Measurements from ENCODE around the gene RAB4A.

Gene RAB4A

DNA sequence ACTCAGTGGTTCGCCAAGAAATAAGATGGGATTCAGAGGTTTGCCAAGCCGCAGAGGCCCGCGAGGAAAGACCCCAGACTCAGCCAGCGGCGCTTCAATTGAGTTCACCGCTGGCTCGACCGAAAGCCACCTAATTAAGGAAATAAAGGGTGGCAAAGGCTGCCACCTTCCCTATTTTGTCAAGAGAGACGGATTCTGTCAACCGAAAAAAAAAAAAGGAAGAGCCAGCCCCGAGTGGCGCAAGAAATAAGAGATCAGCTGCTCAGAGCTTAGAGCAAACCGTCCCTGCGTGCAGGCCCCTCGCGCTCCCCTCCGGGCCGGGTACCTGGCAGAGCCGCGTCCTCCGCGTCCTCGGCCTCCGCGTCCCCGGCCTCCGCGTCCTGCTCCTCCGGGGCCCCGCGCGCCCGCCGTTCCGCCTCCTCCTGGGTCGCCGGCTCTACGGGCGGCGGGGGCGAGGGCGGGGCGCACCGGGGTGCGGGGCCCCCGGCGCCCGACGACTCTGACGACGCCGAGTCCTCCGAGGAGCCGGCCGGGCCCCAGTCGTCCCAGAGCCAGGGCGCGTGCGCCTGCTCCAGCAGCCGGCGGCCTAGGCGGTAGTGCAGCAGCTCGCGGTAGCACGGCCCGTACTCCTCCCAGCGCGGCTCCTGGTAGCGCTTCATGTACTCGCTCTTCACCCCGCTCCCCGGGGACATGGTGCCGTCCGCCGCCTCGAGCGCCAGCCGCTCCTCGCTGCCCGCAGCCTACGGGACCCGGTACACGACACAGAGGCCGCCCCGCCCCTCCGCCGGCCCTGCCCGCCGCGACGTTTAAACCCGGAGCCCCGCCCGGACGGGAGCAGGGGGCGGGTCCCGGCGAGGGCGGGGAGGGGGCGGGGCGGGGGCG, 71.1 kb downstream of the RAB4A start:
- DNase-seq, result peak; percentile 96

- peak; percentile 78 for DNase-seq
Measured at GRCh38 chr1:229342656-229343569, 72.0 kb downstream of the RAB4A start, which contains the start of gene CCSAP. Gene CCSAP, minus strand, starts transcription at chr1:229343047. Its CDS starts 582 bp downstream, at chr1:229342465.

- DNase-seq, result peak; percentile 45
Measured at GRCh38 chr1:229344139-229344538, 73.2 kb downstream of the RAB4A start.

DNA sequence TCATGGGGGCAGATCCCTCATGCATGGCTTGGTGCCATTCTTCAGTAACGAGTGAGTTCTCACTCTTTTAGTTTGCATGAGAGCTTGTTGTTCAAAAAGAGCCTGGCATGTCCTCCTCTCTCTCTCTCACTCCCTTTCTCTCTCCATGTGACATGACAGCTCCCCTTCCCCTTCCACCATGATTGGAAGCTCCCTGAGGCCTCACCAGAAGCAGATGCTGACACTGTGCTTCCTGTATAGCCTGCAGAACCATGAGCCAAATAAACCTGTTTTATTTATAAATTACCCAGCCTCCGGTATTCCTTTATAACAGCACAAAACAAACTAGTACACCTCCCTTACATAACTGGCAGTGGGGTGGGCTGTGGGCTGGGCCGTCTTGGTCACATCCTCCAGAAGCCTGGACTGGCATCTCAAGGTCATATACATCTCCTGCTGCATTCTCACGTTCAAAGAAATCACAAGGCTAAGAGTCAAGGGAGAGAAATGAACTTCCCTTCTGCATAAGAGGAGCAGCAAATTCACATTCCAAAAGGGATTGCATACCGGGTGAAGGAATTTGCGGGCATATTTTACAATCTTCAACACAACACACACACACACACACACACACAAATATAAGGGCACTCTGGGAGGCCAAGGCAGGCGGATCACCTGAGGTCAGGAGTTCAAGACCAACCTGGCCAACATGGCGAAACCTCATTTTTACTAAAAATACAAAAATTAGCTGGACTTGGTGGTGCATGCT, 74.2 kb downstream of the RAB4A start:
- DNase-seq, result no peak

DNA sequence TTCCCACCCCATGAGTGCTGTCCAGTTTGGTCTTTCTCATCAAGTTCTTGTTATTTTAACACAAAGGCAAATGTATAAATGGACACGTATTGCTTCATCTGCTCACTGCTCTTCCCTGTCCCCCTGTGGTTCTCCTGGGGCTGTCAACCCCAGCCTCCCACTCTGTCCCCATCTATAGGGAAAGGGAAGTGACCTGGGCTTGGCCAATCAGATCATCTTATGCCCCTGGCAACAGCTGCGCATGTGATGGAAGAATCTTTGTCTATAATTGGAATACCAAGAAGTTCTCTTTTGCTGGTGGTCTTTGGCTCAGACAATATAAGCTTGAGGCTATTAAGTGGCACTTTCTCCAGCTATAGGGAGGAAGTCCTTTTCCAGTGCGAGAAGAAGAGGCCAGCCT, 76.6 kb downstream of the RAB4A start:
- no peak for DNase-seq

DNA sequence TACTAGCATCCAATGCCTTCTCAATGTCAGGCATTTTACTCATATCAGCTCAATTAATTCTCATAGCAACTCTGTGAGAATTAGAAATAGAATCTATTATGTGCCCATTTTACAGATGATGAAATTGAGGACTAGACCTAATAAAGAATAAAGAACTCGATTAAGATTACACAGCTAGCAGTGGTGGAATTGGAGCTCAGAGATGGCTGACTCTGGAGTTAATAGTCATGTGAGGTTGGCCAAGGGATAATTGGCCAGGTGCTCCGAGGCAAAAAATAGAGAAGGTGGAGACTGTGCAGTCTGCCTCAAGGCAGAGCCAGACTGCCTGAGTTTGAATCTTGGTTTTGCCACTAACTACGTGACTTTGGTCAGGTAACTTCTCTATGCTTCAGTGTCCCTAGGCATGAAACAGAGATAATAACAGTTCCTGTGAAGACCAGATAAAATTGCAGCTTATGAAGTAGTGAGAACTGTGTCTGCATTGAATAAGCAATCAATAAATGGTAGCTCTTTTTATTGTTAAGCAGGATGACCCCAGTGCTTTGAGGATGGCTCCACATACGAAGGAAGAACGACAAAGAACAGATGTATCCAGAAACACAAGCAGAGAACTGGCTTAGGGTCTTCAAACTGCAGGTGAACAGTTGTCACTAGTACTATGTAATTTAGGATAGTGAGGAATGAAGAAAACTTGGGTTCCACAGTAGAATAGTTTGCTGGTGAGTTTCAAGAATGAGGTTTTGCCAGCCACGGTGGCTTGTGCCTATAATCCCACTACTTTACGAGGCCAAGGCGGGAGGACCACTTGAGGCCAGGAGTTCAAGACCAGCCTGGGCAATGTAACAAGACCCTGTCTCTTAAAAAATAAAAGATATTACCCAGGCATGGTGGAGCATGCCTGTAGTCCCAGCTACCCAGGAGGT, 78.8 kb downstream of the RAB4A start:
- DNase-seq, result no peak

DNA sequence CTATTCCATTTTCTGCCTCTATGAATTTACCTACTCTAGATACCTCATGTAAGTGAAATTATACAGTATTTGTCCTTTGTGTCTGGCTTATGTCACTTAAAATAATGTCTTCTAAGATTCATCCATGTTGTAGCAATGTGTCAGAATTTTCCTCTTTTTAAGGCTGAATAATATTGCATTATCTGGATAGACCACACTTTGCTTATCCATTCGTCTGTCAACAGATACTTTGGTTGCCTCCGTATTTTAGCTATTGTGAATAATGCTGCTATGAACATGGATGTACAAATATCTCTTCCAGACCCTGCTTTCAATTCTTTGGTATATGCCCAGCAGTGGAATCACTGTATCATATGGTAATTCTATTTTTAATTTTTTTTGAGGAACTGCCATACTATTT, 82.1 kb downstream of the RAB4A start:
- no peak for DNase-seq

DNA sequence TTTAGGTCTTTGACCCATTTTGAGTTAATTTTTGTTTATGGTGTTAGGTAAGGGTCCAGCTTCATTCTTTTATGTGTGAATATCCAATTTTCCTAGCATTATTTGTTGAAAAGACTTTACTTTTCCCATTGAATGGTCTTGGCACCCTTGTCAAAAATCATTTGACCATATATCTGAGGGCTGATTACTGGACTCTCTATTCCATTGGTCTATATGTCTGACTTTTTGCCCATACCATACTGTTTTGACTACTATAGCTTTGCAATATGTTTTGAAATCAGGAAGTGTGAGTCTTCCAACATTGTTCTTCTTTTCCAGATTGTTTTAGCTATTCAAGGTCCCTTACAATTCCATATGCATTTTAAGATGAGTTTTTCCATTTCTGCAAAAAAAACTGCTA, 83.3 kb downstream of the RAB4A start:
- DNase-seq, result no peak

Measured in NCI-H146 (cell line).